RWPE2 (cell line): Measurements from ENCODE around the gene KCNJ11.

ENCODE experiments used
- ATAC-seq: fragments of 200-7000 bp; cut with Tn5 transposase; 3 replicates; pipeline ENCODE4 v1.9.1; 2021; ENCODE audit warnings: low read depth
- DNase-seq: peaks from one replicate; pipeline ENCODE4 v3.0.0-alpha.2; 2020; ENCODE audit warnings: low spot score
- H3K27ac ChIP-seq: fragments of 450-650 bp; 2 replicates; pipeline ENCODE4 v1.5.1; 2017; ENCODE audit warnings: mild to moderate bottlenecking; ENCODE audit not compliant: poor library complexity, severe bottlenecking
- H3K27me3 ChIP-seq: fragments of 250-450 bp; sonication (Bioruptor Pico); 2 replicates; pipeline ENCODE4 v1.5.1; 2021; ENCODE audit warnings: mild to moderate bottlenecking, moderate library complexity; ENCODE audit not compliant: insufficient read depth, poor library complexity, severe bottlenecking
- H3K36me3 ChIP-seq: fragments of 250-450 bp; sonication (Bioruptor Pico); 2 replicates; pipeline ENCODE4 v1.5.1; 2020; ENCODE audit warnings: low read depth, mild to moderate bottlenecking, moderate library complexity
- H3K4me1 ChIP-seq: fragments of 250-450 bp; sonication (Bioruptor Pico); 2 replicates; pipeline ENCODE4 v1.5.1; 2021; ENCODE audit warnings: mild to moderate bottlenecking, moderate library complexity; ENCODE audit not compliant: insufficient read depth, poor library complexity, severe bottlenecking
- H3K4me3 ChIP-seq: fragments of 250-450 bp; sonication (Bioruptor Pico); 2 replicates; pipeline ENCODE4 v1.5.1; 2021; ENCODE audit warnings: mild to moderate bottlenecking, moderate library complexity; ENCODE audit not compliant: severe bottlenecking
- H3K9me3 ChIP-seq: fragments of 250-450 bp; sonication (Bioruptor Pico); 2 replicates; pipeline ENCODE4 v1.5.1; 2021; ENCODE audit warnings: mild to moderate bottlenecking, moderate library complexity; ENCODE audit not compliant: severe bottlenecking
- TF ChIP-seq, protein P1 (sequence below): fragments of 450-650 bp; IDR thresholded peaks from one replicate; pipeline ENCODE4 v1.5.1; 2017; ENCODE audit warnings: mild to moderate bottlenecking, moderate library complexity; ENCODE audit not compliant: poor library complexity, severe bottlenecking

Gene KCNJ11

GRCh38 chr11:17386331-17387084 lies 2.0 kb downstream of the KCNJ11 start:
- Histone ChIP-seq H3K27ac (no peak overlapping the region), H3K9me3 (no peaks in the 10 kb centered on the region), H3K4me3 (no peak overlapping the region), H3K27me3 (no peaks in the 10 kb centered on the region), H3K36me3 (no peaks in the 10 kb centered on the region), H3K4me1 (no peaks in the 10 kb centered on the region)
- peak; percentile 49 for ATAC-seq
- TF ChIP-seq, protein P1, sequence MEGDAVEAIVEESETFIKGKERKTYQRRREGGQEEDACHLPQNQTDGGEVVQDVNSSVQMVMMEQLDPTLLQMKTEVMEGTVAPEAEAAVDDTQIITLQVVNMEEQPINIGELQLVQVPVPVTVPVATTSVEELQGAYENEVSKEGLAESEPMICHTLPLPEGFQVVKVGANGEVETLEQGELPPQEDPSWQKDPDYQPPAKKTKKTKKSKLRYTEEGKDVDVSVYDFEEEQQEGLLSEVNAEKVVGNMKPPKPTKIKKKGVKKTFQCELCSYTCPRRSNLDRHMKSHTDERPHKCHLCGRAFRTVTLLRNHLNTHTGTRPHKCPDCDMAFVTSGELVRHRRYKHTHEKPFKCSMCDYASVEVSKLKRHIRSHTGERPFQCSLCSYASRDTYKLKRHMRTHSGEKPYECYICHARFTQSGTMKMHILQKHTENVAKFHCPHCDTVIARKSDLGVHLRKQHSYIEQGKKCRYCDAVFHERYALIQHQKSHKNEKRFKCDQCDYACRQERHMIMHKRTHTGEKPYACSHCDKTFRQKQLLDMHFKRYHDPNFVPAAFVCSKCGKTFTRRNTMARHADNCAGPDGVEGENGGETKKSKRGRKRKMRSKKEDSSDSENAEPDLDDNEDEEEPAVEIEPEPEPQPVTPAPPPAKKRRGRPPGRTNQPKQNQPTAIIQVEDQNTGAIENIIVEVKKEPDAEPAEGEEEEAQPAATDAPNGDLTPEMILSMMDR, result peak; percentile 32
- no peak for DNase-seq

DNA sequence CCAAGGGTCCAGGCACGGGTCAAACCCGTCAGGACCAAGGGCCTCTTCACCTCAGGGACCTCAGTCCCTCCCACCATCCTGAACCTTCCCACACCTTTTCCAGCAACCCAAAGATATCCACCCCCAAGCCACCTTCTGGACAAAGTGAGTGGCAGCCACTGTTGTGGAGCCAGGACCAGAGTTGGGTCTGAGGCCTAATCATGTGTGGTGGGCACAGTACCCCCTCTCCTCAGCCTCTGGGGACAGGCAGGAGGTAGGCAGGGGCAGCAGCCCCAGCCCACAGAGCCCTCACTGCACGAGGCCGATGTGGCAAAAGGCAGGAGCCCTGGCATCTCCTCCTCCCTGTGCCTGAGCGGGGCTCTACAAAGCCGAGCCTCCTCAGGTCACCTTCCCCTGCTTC lies 2.5 kb downstream of the KCNJ11 start:
- no peaks in the 10 kb centered on the region for H3K9me3 ChIP-seq
- no peaks in the 10 kb centered on the region for H3K27me3 ChIP-seq
- no peaks in the 10 kb centered on the region for H3K36me3 ChIP-seq
- DNase-seq (no peak), ATAC-seq (no peak)
- H3K27ac ChIP-seq, result no peak overlapping the region
- TF ChIP-seq, protein P1, result no peak
- H3K4me1 ChIP-seq, result no peaks in the 10 kb centered on the region
- H3K4me3 ChIP-seq, result no peak overlapping the region

DNA sequence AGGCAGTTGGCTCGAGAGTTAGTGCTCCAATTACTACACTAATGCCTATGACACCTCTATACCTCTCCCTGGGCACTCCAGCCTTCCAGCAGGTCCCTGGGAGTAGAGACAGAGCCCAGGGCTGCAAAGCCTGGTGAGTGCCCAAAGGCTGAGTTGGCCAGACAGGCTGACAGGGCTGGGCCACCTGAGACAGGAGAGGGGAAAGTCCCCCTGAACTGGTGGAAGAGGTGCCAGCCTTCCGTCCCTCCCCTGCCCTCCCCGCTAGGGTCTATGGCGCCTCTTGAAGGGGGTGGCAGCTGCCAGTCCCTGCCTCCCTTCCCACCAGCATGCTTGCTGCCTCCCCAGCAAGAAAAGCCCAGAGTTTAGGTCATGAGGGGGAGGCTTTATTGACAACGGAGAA lies 3.0 kb downstream of the KCNJ11 start:
- Histone ChIP-seq H3K4me1 (no peaks in the 10 kb centered on the region), H3K9me3 (no peaks in the 10 kb centered on the region), H3K4me3 (no peak overlapping the region), H3K27ac (no peak overlapping the region), H3K36me3 (no peaks in the 10 kb centered on the region), H3K27me3 (no peaks in the 10 kb centered on the region)
- ATAC-seq, result no peak
- TF ChIP-seq, protein P1, result no peak
- no peak for DNase-seq

- DNase-seq (no peak), ATAC-seq (peak; percentile 49)
- no peaks in the 10 kb centered on the region for H3K27me3 ChIP-seq
- no peak overlapping the region for H3K4me3 ChIP-seq
- H3K4me1 ChIP-seq, result no peaks in the 10 kb centered on the region
- TF ChIP-seq, protein P1, result peak; percentile 88
- no peaks in the 10 kb centered on the region for H3K9me3 ChIP-seq
- H3K36me3 ChIP-seq, result no peaks in the 10 kb centered on the region
- no peak overlapping the region for H3K27ac ChIP-seq
Measured at GRCh38 chr11:17384002-17384511, 4.4 kb downstream of the KCNJ11 start.

- no peaks in the 10 kb centered on the region for H3K27me3 ChIP-seq
- H3K4me1 ChIP-seq, result no peaks in the 10 kb centered on the region
Measured at GRCh38 chr11:17383461-17383860, 5.0 kb downstream of the KCNJ11 start.

More at GRCh38 chr11:17383461-17383860, 5.0 kb downstream of the KCNJ11 start:
- ATAC-seq (no peak), DNase-seq (no peak)
- H3K4me3 ChIP-seq, result no peak overlapping the region
- H3K27ac ChIP-seq, result no peak overlapping the region
- no peaks in the 10 kb centered on the region for H3K9me3 ChIP-seq
- no peaks in the 10 kb centered on the region for H3K36me3 ChIP-seq
- TF ChIP-seq, protein P1, result no peak
